DOHH2 (cell line): ENCODE results near the gene RND3.

Experiments
- H3F3A ChIP-seq: fragments of 200-600 bp; sonication (generic), shearing (Covaris generic); 2 replicates; pipeline ENCODE4 v1.6.0; 2016; ENCODE audit warnings: antibody characterized with exemption, mild to moderate bottlenecking; ENCODE audit not compliant: control insufficient read depth, insufficient read depth
- H3K27ac ChIP-seq: fragments of 200-600 bp; sonication (generic); 2 replicates; pipeline ENCODE4 v1.5.1; 2014; ENCODE audit warnings: low read depth, mild to moderate bottlenecking, low read length, moderate library complexity
- H3K27me3 ChIP-seq: fragments of 200-600 bp; sonication (generic); 2 replicates; pipeline ENCODE4 v1.6.1; 2014; ENCODE audit warnings: mild to moderate bottlenecking, low read length, mixed read lengths; ENCODE audit not compliant: control insufficient read depth
- H3K36me3 ChIP-seq: fragments of 200-600 bp; sonication (generic); 2 replicates; pipeline ENCODE4 v1.6.1; 2014; ENCODE audit warnings: mild to moderate bottlenecking, low read length, moderate library complexity, mixed read lengths; ENCODE audit not compliant: control insufficient read depth
- H3K4me1 ChIP-seq: fragments of 200-600 bp; sonication (generic); 2 replicates; pipeline ENCODE4 v1.6.1; 2014; ENCODE audit warnings: mild to moderate bottlenecking, low read length, mixed read lengths; ENCODE audit not compliant: control insufficient read depth
- H3K4me2 ChIP-seq: fragments of 200-600 bp; sonication (generic); 2 replicates; pipeline ENCODE4 v1.6.0; 2014; ENCODE audit warnings: mild to moderate bottlenecking, low read length, moderate library complexity
- H3K4me3 ChIP-seq: fragments of 200-600 bp; sonication (generic); 2 replicates; pipeline ENCODE4 v1.5.1; 2014; ENCODE audit warnings: mild to moderate bottlenecking, low read length, mixed read lengths
- H3K79me2 ChIP-seq: fragments of 200-600 bp; sonication (generic); 2 replicates; pipeline ENCODE4 v1.6.1; 2014; ENCODE audit warnings: mild to moderate bottlenecking, low read length, mixed read lengths; ENCODE audit not compliant: control insufficient read depth
- H3K9me2 ChIP-seq: fragments of 200-600 bp; sonication (generic); replicated peaks from 2 replicates; pipeline ENCODE4 v1.6.1; 2014; ENCODE audit warnings: mild to moderate bottlenecking, low read length, mixed read lengths; ENCODE audit not compliant: control insufficient read depth
- H3K9me3 ChIP-seq: fragments of 200-600 bp; sonication (generic); 2 replicates; pipeline ENCODE4 v1.6.1; 2014; ENCODE audit warnings: antibody characterized with exemption, low read length, mixed read lengths; ENCODE audit not compliant: control insufficient read depth, insufficient read depth
- H4K20me1 ChIP-seq: fragments of 200-600 bp; sonication (generic); 2 replicates; pipeline ENCODE4 v1.6.0; 2014; ENCODE audit warnings: low read depth, mild to moderate bottlenecking, antibody characterized with exemption, low read length, moderate library complexity; ENCODE audit not compliant: control insufficient read depth, insufficient read depth
- CTCF ChIP-seq: fragments of 200-600 bp; sonication (generic); IDR thresholded peaks from one replicate; pipeline ENCODE4 v1.5.1; 2014; ENCODE audit warnings: antibody characterized with exemption, mild to moderate bottlenecking, low read depth, low read length; ENCODE audit not compliant: poor library complexity, severe bottlenecking
- EZH2phosphoT487 ChIP-seq: fragments of 200-600 bp; sonication (generic); IDR thresholded peaks from 2 replicates; pipeline ENCODE4 v1.6.1; 2017; ENCODE audit warnings: borderline replicate concordance, mild to moderate bottlenecking, antibody characterized with exemption, low read length, moderate library complexity, mixed read lengths

RND3 gene

GRCh38 chr2:150532020-150532419, 44.6 kb upstream of the RND3 start:
- Histone ChIP-seq H3F3A (no peaks in the 10 kb centered on the region), H4K20me1 (no peaks in the 10 kb centered on the region), H3K27ac (no peak overlapping the region), H3K4me2 (no peak overlapping the region), H3K36me3 (no peaks in the 10 kb centered on the region), H3K4me1 (no peaks in the 10 kb centered on the region), H3K9me2 (no peaks in the 10 kb centered on the region), H3K27me3 (no peaks in the 10 kb centered on the region), H3K4me3 (no peak overlapping the region), H3K79me2 (no peaks in the 10 kb centered on the region), H3K9me3 (no peaks in the 10 kb centered on the region)
- TF ChIP-seq EZH2phosphoT487 (no peak), CTCF (no peak)

- Histone ChIP-seq H3K9me3 (no peaks in the 10 kb centered on the region), H3K9me2 (no peaks in the 10 kb centered on the region), H3F3A (no peaks in the 10 kb centered on the region), H3K27ac (no peak overlapping the region), H3K27me3 (no peaks in the 10 kb centered on the region), H3K4me2 (no peak overlapping the region), H3K79me2 (no peaks in the 10 kb centered on the region), H3K4me1 (no peaks in the 10 kb centered on the region), H4K20me1 (no peaks in the 10 kb centered on the region), H3K36me3 (no peaks in the 10 kb centered on the region), H3K4me3 (no peak overlapping the region)
- TF ChIP-seq EZH2phosphoT487 (no peak), CTCF (no peak)
These were observed 44.1 kb upstream of the RND3 start for GRCh38 chr2:150531591-150531990.

GRCh38 chr2:150530168-150530567, 42.7 kb upstream of the RND3 start:
- Histone ChIP-seq H3K4me2 (no peak overlapping the region), H4K20me1 (no peaks in the 10 kb centered on the region), H3K4me1 (no peaks in the 10 kb centered on the region), H3K79me2 (no peaks in the 10 kb centered on the region), H3K4me3 (no peak overlapping the region), H3K36me3 (no peaks in the 10 kb centered on the region), H3K27me3 (no peaks in the 10 kb centered on the region), H3K9me2 (no peaks in the 10 kb centered on the region), H3K27ac (no peak overlapping the region), H3K9me3 (no peaks in the 10 kb centered on the region), H3F3A (no peaks in the 10 kb centered on the region)
- no peak for TF ChIP-seq CTCF
- TF ChIP-seq EZH2phosphoT487 = no peak
